Activated CD4-positive, CD25-positive, alpha-beta regulatory T cell treated with anti-CD3 and anti-CD28 coated beads, Interleukin-2, amount 50 U/mL, for 72 hours (primary cell): ENCODE results near the gene MT1H.

ENCODE experiments used
- DNase-seq: peaks from one replicate; pipeline ENCODE4 v3.0.0; 2021

Gene MT1H

GRCh38 chr16:56636616-56637413, 32.8 kb upstream of the MT1H start:
- no peak for DNase-seq

- no peak for DNase-seq
Measured at GRCh38 chr16:56637814-56638750, 31.5 kb upstream of the MT1H start, which contains the start of gene MT1A. Gene MT1A (plus strand): TSS chr16:56638666. CDS start chr16:56638739, 73 bp downstream.

- DNase-seq = no peak
Measured at GRCh38 chr16:56639045-56639444, 30.6 kb upstream of the MT1H start.

GRCh38 chr16:56640076-56640475, 29.5 kb upstream of the MT1H start:
- DNase-seq = no peak

GRCh38 chr16:56641166-56641565, 28.4 kb upstream of the MT1H start:
- DNase-seq = no peak

GRCh38 chr16:56643080-56643778, 26.4 kb upstream of the MT1H start:
- peak; percentile 68 for DNase-seq

- no peak for DNase-seq
Measured at GRCh38 chr16:56643833-56644232, 25.8 kb upstream of the MT1H start.

- no peak for DNase-seq
Measured at GRCh38 chr16:56645311-56645710, 24.3 kb upstream of the MT1H start.

- no peak for DNase-seq
Measured at GRCh38 chr16:56645838-56646237, 23.8 kb upstream of the MT1H start.

GRCh38 chr16:56647641-56648431, 21.8 kb upstream of the MT1H start:
- no peak for DNase-seq

- no peak for DNase-seq
Measured at GRCh38 chr16:56649271-56649670, 20.3 kb upstream of the MT1H start.

- no peak for DNase-seq
Measured at GRCh38 chr16:56649820-56650219, 19.8 kb upstream of the MT1H start.

- DNase-seq = no peak
Measured at GRCh38 chr16:56651586-56651985, 18.0 kb upstream of the MT1H start, which contains the start of gene MT1B. Gene MT1B (plus strand): TSS chr16:56651886. CDS start chr16:56651954, 68 bp downstream.

GRCh38 chr16:56652600-56652999, 17.0 kb upstream of the MT1H start:
- DNase-seq = no peak

GRCh38 chr16:56653218-56653617, 16.4 kb upstream of the MT1H start:
- DNase-seq = no peak

GRCh38 chr16:56657555-56658326, 11.9 kb upstream of the MT1H start, which contains the start of gene MT1F:
Gene MT1F (plus strand): TSS chr16:56657959. CDS start chr16:56658059, 100 bp downstream.
- peak; percentile 56 for DNase-seq

GRCh38 chr16:56658327-56658875, 11.2 kb upstream of the MT1H start:
- DNase-seq = no peak

- DNase-seq = no peak
Measured at GRCh38 chr16:56662357-56663354, 7.0 kb upstream of the MT1H start.

GRCh38 chr16:56664506-56664905, 5.1 kb upstream of the MT1H start:
- no peak for DNase-seq
